ENCODE data around the gene SND1.

Gene SND1

DNA sequence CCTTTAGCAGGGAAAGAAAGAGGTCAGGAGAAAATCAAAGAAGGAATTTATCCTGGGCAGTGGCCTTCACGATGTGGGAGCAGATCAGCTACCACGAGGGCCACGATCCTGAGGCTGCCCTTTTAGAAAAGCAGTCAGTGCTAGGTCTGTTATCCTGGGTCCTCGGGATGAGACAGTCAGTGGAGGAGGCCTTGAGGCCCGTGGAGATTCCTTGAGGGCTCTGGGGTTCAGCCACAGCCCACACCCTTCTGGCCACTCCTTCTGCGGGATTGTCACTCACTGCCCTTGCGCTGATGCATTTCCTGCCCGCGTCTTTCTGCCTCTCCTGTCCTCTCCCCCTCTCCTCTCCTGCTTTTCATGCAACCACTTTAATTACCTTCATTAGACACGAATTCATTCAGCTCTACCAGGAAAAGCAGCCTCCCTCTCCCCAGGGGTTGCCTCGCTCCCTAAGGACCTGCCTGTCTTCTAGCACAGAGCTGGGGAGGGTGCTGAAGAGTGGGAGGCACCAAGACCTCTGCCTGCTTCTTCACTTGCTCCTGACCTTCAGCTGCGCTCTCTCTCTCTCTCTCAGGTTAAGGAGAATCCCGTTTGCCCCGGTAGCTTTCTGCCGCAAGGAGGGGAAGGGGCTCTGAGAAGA lies 421.8 kb downstream of the SND1 start:
- TF ChIP-seq, protein P1, sequence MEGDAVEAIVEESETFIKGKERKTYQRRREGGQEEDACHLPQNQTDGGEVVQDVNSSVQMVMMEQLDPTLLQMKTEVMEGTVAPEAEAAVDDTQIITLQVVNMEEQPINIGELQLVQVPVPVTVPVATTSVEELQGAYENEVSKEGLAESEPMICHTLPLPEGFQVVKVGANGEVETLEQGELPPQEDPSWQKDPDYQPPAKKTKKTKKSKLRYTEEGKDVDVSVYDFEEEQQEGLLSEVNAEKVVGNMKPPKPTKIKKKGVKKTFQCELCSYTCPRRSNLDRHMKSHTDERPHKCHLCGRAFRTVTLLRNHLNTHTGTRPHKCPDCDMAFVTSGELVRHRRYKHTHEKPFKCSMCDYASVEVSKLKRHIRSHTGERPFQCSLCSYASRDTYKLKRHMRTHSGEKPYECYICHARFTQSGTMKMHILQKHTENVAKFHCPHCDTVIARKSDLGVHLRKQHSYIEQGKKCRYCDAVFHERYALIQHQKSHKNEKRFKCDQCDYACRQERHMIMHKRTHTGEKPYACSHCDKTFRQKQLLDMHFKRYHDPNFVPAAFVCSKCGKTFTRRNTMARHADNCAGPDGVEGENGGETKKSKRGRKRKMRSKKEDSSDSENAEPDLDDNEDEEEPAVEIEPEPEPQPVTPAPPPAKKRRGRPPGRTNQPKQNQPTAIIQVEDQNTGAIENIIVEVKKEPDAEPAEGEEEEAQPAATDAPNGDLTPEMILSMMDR (IDR thresholded peaks at IDR 0.05; ENCODE audit: borderline replicate concordance, insufficient read depth, low read depth, low read length): no peak
- H3K4me3 ChIP-seq (ENCODE audit: low read depth, low read length): no peak overlapping the region

DNA sequence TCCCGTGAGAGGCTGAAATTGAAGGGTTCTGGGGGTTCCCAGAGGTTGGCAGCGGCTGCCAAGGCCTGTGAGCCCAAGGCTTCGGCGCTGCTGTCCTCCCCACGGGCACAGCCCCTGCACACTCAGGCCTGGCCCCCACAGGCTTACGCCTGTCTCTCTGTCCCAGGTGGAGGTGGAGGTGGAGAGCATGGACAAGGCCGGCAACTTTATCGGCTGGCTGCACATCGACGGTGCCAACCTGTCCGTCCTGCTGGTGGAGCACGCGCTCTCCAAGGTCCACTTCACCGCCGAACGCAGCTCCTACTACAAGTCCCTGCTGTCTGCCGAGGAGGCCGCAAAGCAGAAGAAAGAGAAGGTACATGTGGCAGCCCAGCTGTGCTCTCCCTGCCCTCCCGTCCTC lies 422.3 kb downstream of the SND1 start:
- TF ChIP-seq, protein P1 (IDR thresholded peaks at IDR 0.05; ENCODE audit: borderline replicate concordance, insufficient read depth, low read depth, low read length): no peak
- no peak overlapping the region for H3K4me3 ChIP-seq (ENCODE audit: low read depth, low read length)

DNA sequence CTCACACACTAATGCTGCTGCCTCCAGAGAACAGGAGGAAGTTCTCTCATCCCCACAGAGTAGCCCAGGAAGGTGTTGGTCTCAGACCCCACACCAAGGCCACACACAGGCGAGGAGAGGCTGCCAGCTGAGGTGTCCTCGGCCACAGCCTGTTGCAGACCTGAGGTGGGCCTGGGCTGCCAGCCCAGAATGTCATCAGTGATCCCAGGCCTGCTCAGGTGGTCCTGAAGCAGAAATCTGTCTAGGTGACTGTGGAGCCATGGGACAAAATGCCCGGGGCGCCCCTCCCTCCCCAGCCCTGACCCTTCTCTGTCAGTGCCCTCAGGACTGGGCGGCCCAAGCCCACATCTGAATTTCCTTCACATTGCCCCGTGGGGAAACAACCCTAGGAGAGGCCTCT lies 422.7 kb downstream of the SND1 start:
- TF ChIP-seq, protein P1 (IDR thresholded peaks at IDR 0.05; ENCODE audit: borderline replicate concordance, insufficient read depth, low read depth, low read length): no peak
- H3K4me3 ChIP-seq (ENCODE audit: low read depth, low read length): no peak overlapping the region

DNA sequence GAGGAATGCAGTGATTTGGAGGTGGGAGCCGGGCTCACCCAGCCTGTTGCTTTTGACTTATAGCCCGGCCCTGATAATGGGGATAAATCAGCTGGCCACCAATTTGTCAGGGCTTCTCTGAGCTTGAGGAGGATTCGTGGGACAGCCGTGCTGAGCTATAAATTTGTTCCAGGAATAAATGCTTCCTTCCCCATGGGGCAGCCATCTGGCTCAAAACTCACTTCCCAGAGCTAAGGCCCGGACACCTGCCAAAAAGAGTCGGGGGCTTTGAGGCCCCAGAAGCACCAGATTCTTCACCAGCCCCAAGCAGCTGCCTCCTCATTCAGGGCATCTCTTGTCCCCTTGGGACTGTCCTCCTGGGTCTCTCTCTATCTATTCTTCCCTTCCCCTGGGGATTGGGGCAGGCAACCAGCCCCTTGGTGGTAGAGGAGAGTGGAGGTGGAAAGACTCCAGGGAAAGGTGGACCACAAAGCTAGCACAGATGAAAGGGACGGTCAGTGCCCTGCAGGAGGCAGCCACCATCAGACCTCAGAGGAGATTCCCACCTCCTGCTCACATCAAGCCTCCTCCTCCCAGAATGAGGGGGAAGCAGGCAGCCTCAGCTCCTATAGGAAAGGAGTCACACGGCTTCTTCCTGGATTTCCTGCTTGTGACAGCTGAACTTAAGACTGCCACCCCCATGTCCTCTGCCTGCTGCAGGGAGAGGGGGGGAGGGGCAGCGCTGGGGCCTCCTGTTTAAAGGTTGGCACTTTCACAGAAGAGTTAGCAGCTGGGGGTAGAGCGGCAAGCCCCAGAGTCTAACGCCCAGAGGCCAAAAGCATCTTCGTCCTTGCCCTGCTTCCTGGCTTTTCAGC lies 423.5 kb downstream of the SND1 start:
- TF ChIP-seq, protein P1 (IDR thresholded peaks at IDR 0.05; ENCODE audit: borderline replicate concordance, insufficient read depth, low read depth, low read length): no peak
- no peak overlapping the region for H3K4me3 ChIP-seq (ENCODE audit: low read depth, low read length)

DNA sequence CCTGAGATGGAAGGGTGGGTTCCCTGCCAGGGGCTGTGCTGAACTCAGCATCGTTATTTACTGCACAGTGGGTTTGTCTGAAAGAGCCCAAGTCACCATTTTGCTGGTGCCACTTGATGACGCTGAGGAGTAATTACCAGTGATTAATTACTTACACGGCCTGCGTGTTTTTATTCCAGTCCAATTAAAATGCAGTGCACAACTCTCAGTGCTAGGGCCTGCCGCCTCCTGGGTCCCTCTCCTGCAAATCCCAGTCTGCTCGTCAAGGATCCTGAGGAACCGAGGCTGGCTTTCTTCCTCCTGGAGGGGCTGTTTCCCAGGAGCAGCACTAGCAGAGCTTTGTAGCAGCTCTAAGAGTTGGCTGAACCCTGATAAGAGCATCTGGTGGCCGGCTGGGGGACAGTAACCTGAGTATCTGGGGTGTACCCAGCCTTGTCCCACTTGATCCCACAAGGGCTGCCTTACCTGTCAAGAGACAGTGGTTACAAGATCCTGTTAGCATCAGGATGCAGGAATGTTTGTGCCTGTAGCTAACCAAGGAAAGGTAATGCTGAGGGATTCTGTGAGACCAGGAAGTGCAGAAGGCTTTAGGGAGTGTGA lies 424.3 kb downstream of the SND1 start:
- TF ChIP-seq, protein P1 (IDR thresholded peaks at IDR 0.05; ENCODE audit: borderline replicate concordance, insufficient read depth, low read depth, low read length): no peak
- no peak overlapping the region for H3K4me3 ChIP-seq (ENCODE audit: low read depth, low read length)

DNA sequence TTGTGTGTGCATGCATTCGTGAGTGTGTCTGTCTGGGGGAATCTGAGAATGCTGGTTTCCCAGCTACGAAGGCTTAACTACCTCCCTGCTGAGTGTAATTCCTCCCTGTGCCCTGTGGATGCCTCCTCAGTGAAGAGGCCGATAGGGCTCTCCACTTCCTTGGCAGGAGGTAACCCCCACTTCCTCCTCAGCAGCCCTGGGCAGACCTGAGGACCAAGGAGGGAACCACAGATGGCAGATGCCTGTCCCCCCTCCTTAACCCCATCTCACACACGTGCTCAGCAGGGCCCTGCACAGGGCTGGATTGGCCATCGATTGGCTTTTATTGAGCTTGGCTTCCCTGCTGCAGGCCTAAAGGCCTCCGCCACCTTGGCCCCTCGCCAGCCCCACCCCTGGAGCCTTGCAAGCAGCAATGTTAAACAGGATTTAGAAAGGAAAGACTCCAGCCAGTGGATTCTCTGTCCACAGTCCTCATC lies 424.8 kb downstream of the SND1 start:
- no peak overlapping the region for H3K4me3 ChIP-seq (ENCODE audit: low read depth, low read length)
- TF ChIP-seq, protein P1 (IDR thresholded peaks at IDR 0.05; ENCODE audit: borderline replicate concordance, insufficient read depth, low read depth, low read length): no peak

Measured in GM12875 (cell line).